B cell (primary cell): ENCODE results near the gene DLG3. TPM values are rescaled to one million over a fixed set of nuclear protein-coding genes. Genes with fewer than 3 reads are reported as not detected.

Source experiments
- ATAC-seq: fragments of 200-7000 bp; cut with Tn5 transposase; one replicate; pipeline ENCODE4 v1.10.0; 2021; ENCODE audit warnings: low read depth, mild to moderate bottlenecking, moderate number of reproducible peaks, moderate library complexity
- CTCF ChIA-PET: fragments of 350-600 bp; sonication (Branson Sonifier 250); formaldehyde crosslinking; loops from one replicate; lab custom pipeline; 2021; ENCODE audit warnings: antibody characterized with exemption, inconsistent platforms; lab: Charles Lee
- POLR2A ChIA-PET: fragments of 350-600 bp; sonication (Branson Sonifier 250); formaldehyde crosslinking; loops from one replicate; lab custom pipeline; 2021; ENCODE audit warnings: antibody characterized with exemption; lab: Charles Lee
- DNase-seq: peaks from one replicate; pipeline ENCODE4 v3.0.0; 2013
- H2AFZ ChIP-seq: 2 replicates; pipeline ENCODE4 v1.6.1; 2012; ENCODE audit warnings: mild to moderate bottlenecking, low read depth, low read length; ENCODE audit not compliant: insufficient read depth, poor library complexity, severe bottlenecking
- H3K27ac ChIP-seq, 2 donors: 1 replicate in 1 of 2; 2 replicates in 1 of 2; pipeline ENCODE4 v1.5.1; 2012 to 2013; ENCODE audit warnings: low read length in 2 of 2, mild to moderate bottlenecking in 2 of 2, moderate library complexity in 1 of 2
- H3K27me3 ChIP-seq, 4 experiments: fragments of 200-600 bp in 1 of 4; sonication (generic) in 1 of 4; replicated peaks in 1 of 4; 1 replicate in 2 of 4; 2 replicates in 2 of 4; pipeline versions ENCODE4 v1.6.1 to v1.7.0; 2013 to 2016; ENCODE audit warnings: low read length in 3 of 4, mild to moderate bottlenecking in 2 of 4, mixed read lengths in 1 of 4, moderate library complexity in 1 of 4; ENCODE audit not compliant: insufficient read depth in 4 of 4, control insufficient read depth in 3 of 4; ENCODE audit errors: control extremely low read depth in 1 of 4
- H3K36me3 ChIP-seq, 2 experiments: replicated peaks in 1 of 2; 1 replicate in 1 of 2; 2 replicates in 1 of 2; pipeline versions ENCODE4 v1.6.1 to v1.7.1; 2013; ENCODE audit warnings: low read length in 1 of 2; ENCODE audit not compliant: insufficient read depth in 2 of 2, control insufficient read depth in 1 of 2; ENCODE audit errors: control extremely low read depth in 1 of 2, extremely low read depth in 1 of 2
- H3K4me1 ChIP-seq, 2 donors: fragments of 200-600 bp in 1 of 2; sonication (generic) in 1 of 2; 1 replicate in 1 of 2; 2 replicates in 1 of 2; pipeline versions ENCODE4 v1.5.1 to v1.6.1; 2013 to 2017; ENCODE audit warnings: low read length in 2 of 2; ENCODE audit not compliant: control insufficient read depth in 2 of 2, insufficient read depth in 2 of 2
- H3K4me2 ChIP-seq: replicated peaks from 2 replicates; pipeline ENCODE3; 2012; ENCODE audit warnings: mild to moderate bottlenecking, low read depth, low read length; ENCODE audit not compliant: poor library complexity, severe bottlenecking
- H3K4me3 ChIP-seq, 5 experiments: fragments of 200-600 bp in 1 of 5; sonication (generic) in 1 of 5; 1 replicate in 3 of 5; 2 replicates in 2 of 5; pipeline versions ENCODE4 v1.5.1 to v1.7.0; 2011 to 2016; ENCODE audit warnings: low read length in 4 of 5, mild to moderate bottlenecking in 4 of 5, low read depth in 2 of 5, control low read depth in 1 of 5, moderate library complexity in 1 of 5; ENCODE audit not compliant: insufficient read depth in 1 of 5; ENCODE audit errors: control extremely low read depth in 1 of 5, extremely low read depth in 1 of 5
- H3K79me2 ChIP-seq: fragments of 200-600 bp; sonication (generic); one replicate; pipeline ENCODE4 v1.6.0; 2016; ENCODE audit warnings: low read length; ENCODE audit not compliant: control insufficient read depth, insufficient read depth
- H3K9ac ChIP-seq: fragments of 200-600 bp; sonication (generic); 2 replicates; pipeline ENCODE4 v1.6.1; 2017; ENCODE audit warnings: mild to moderate bottlenecking, low read length, moderate library complexity
- H3K9me3 ChIP-seq, 3 donors: one replicate each; pipeline versions ENCODE4 v1.6.1 to v1.7.1; 2013; ENCODE audit warnings: low read length in 2 of 3; ENCODE audit not compliant: control insufficient read depth in 2 of 3, insufficient read depth in 1 of 3; ENCODE audit errors: control extremely low read depth in 1 of 3
- H4K20me1 ChIP-seq: 2 replicates; pipeline ENCODE4 v1.6.0; 2012; ENCODE audit warnings: mild to moderate bottlenecking, low read length; ENCODE audit not compliant: insufficient read depth, control insufficient read depth, poor library complexity, severe bottlenecking
- H3K27ac Mint-ChIP-seq: one replicate; pipeline ENCODE4 v1.8.0; 2021; ENCODE audit warnings: mixed read lengths
- H3K27me3 Mint-ChIP-seq: one replicate; pipeline ENCODE4 v1.8.0; 2021; ENCODE audit warnings: mixed read lengths
- H3K4me1 Mint-ChIP-seq: one replicate; pipeline ENCODE4 v1.8.0; 2021; ENCODE audit warnings: mixed read lengths
- H3K4me3 Mint-ChIP-seq: one replicate; pipeline ENCODE4 v1.8.0; 2021; ENCODE audit warnings: mixed read lengths
- H3K9me3 Mint-ChIP-seq: one replicate; pipeline ENCODE4 v1.8.0; 2022; ENCODE audit warnings: mixed read lengths; ENCODE audit not compliant: insufficient read depth
- EZH2 ChIP-seq: IDR thresholded peaks from 2 replicates; pipeline ENCODE4 v1.6.1; 2012; ENCODE audit warnings: borderline replicate concordance, low read depth, mild to moderate bottlenecking, moderate library complexity, low read length; ENCODE audit not compliant: insufficient read depth, poor library complexity, severe bottlenecking
- WGBS: methylation state at CpG from one replicate; pipeline ENCODE4 v1.1.5; 2013; ENCODE audit warnings: missing lambda C conversion rate; ENCODE audit not compliant: insufficient coverage; 5-methylcytosine and 5-hydroxymethylcytosine counted together
- intact Hi-C: fragments of 100-400 bp; cut with micrococcal nuclease; formaldehyde crosslinking; loops from one replicate; pipeline ENCODE4 v1.10.0; 2022
- polyA plus RNA-seq: library from polyadenylated mRNA; depleted of rRNA; stranded (reverse); fragments of >200 nt; gene quantifications from 2 replicates; pipeline ENCODE4 v1.2.3, GENCODE V29; 2012
- total RNA-seq, 2 donors: library from RNA; stranded (reverse); fragments of 120-200 nt in 1 of 2; gene quantifications; 1 replicate in 1 of 2; 2 replicates in 1 of 2; pipeline versions ENCODE4 v1.2.3 to v1.2.4, GENCODE V29; 2013 to 2022
- TF ChIP-seq, protein P1 (sequence below): fragments of 200-600 bp; IDR thresholded peaks from one replicate; pipeline ENCODE4 v1.8.0; 2022; ENCODE audit warnings: antibody characterized with exemption, mild to moderate bottlenecking

The DLG3 gene
- total and polyA plus RNA-seq, 2 donors (not counting 1 experiment from before 2014, with no cell fraction given) = 1.5 to 6.9 TPM

DNA sequence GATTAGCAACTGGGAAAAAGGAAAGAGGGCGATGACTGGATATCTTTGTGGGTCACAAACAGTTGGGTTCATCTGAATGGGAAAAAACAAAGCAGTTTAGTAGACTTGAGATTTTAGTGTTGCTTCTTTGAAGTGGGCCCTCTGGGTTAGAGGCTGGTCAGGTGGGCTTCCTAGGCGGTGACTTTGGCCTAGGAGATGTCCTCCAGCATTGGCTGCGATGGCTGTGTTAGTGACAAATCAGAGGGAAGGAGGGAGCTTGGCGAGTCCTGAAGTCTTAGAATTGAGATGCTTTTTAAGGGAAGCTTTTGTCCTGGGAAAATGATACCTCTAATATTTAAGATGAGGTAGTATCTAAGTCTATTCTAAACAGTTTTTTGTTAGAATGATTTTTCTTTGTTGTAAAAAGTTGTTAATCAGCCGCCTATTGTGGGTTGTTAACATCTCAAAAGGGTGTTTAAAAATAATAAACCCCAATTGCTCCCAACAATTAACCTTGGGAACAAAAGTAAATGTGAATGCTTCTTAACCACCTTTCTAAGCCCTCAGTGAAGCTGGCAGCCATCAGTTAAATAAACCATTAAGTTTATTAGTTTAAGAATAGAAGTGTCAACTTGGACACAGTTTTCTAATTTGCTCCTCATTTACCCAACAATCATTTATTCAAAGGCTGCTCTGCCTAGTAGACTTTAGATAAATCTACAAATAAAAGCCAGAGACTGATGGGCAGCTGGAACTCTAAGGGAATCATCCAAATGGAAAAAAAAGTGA, 31.7 kb downstream of the DLG3 start:
- H3K4me2 ChIP-seq = no peak overlapping the region
- Mint-ChIP-seq H3K4me1 (peaks cover 6% of the 10 kb centered on the region), H3K9me3 (no peaks in the 10 kb centered on the region), H3K27me3 (no peaks in the 10 kb centered on the region), H3K4me3 (no peak overlapping the region), H3K27ac (no peak overlapping the region)
- H3K27ac ChIP-seq = no peak overlapping the region
- no peak for ATAC-seq
- H3K27me3 ChIP-seq = no peaks in the 10 kb centered on the region
- H3K9ac ChIP-seq = no peak overlapping the region
- H4K20me1 ChIP-seq = no peaks in the 10 kb centered on the region
- 50% methylated on average over 2 of the region's 5 CpGs for WGBS
- no peak overlapping the region for H2AFZ ChIP-seq
- POLR2A ChIA-PET = no interaction called here
- H3K4me1 ChIP-seq = no peaks in the 10 kb centered on the region
- H3K9me3 ChIP-seq = no peaks in the 10 kb centered on the region
- TF ChIP-seq, protein P1, sequence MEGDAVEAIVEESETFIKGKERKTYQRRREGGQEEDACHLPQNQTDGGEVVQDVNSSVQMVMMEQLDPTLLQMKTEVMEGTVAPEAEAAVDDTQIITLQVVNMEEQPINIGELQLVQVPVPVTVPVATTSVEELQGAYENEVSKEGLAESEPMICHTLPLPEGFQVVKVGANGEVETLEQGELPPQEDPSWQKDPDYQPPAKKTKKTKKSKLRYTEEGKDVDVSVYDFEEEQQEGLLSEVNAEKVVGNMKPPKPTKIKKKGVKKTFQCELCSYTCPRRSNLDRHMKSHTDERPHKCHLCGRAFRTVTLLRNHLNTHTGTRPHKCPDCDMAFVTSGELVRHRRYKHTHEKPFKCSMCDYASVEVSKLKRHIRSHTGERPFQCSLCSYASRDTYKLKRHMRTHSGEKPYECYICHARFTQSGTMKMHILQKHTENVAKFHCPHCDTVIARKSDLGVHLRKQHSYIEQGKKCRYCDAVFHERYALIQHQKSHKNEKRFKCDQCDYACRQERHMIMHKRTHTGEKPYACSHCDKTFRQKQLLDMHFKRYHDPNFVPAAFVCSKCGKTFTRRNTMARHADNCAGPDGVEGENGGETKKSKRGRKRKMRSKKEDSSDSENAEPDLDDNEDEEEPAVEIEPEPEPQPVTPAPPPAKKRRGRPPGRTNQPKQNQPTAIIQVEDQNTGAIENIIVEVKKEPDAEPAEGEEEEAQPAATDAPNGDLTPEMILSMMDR = no peak
- TF ChIP-seq EZH2 = no peak
- H3K79me2 ChIP-seq = no peaks in the 10 kb centered on the region
- DNase-seq = no peak
- H3K4me3 ChIP-seq = no peak overlapping the region
- intact Hi-C loops = no loop called here
- CTCF ChIA-PET = interaction anchor here (1.3 kb wide), 1 partner anchor 20 kb away, joined by 4 read pairs; no protein-coding TSS in a partner anchor
- no peaks in the 10 kb centered on the region for H3K36me3 ChIP-seq

DNA sequence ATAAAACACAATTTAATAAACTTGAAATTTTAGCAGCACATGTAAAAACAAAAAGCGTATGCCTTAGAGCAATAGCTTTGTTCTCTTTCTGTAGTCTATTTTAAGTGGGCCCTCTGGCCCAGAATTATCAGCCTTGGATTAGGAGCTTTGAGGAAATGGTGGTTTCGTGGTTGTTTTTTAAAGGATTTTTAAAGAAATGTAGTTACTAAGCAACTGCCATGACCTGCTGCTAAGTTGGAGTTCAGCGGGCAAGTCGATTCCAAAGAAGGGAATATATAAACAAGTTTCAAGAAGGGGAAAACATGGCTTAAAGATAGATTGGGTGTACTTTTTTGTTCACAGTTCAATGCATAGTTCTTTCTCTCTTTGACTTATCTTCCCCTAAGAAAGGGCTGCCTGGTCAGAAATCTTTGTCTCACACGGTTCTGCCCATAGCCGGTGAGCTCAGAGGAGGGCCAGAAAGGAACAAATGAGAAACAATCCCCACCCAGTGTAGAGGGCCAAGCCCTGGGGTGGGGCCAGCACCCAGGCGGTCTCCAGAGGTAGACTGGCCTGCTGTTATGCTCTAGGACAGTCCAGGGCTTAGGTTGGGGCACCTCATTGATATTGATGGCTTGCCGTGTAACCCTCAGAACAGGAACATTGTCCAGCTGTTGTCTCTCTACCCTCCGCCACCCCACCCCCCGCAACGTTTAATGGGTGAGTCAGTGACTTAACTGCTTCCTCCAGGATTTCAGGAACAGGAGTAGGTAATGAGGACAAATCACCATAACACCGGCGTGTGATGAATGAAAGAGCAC, 32.5 kb downstream of the DLG3 start:
- Histone ChIP-seq H3K9ac (no peak overlapping the region), H3K9me3 (no peaks in the 10 kb centered on the region), H3K36me3 (no peaks in the 10 kb centered on the region), H3K27ac (no peak overlapping the region), H4K20me1 (no peaks in the 10 kb centered on the region), H3K79me2 (no peaks in the 10 kb centered on the region), H3K4me2 (no peak overlapping the region), H3K27me3 (no peaks in the 10 kb centered on the region), H3K4me1 (no peaks in the 10 kb centered on the region), H3K4me3 (no peak overlapping the region), H2AFZ (no peak overlapping the region)
- no peak for TF ChIP-seq EZH2
- TF ChIP-seq, protein P1 = no peak
- H3K9me3 Mint-ChIP-seq = no peaks in the 10 kb centered on the region
- H3K4me1 Mint-ChIP-seq = peaks cover 3% of the 10 kb centered on the region
- 59% methylated on average over 7 of the region's 13 CpGs for WGBS
- ATAC-seq = no peak
- no peak for DNase-seq
- H3K4me3 Mint-ChIP-seq = no peak overlapping the region
- intact Hi-C loops = no loop called here
- ChIA-PET CTCF (no interaction called here), POLR2A (no interaction called here)
- no peak overlapping the region for H3K27ac Mint-ChIP-seq
- no peaks in the 10 kb centered on the region for H3K27me3 Mint-ChIP-seq
